CD4-positive, alpha-beta T cell treated with Interleukin-1 beta for 1 hour (primary cell): ENCODE data around the gene OR2J3.
"Not testable (repeated sequence)": the region's sequence is repeated elsewhere in the genome, so short reads cannot be mapped to it uniquely, and the experiment has no call there.

ENCODE experiments used
- DNase-seq, 2 donors: peaks; one replicate each; pipeline ENCODE4 v3.0.0-alpha.2; 2020 to 2022

The OR2J3 gene

GRCh38 chr6:29107758-29108157 lies at the start of gene OR2J3:
Gene OR2J3 (plus strand): TSS chr6:29108058. CDS start chr6:29111891, 3,833 bp downstream.
- DNase-seq = no peak

- DNase-seq = no peak
Measured at GRCh38 chr6:29071831-29072723, 35.8 kb upstream of the OR2J3 start.

- no peak for DNase-seq
Measured at GRCh38 chr6:29079203-29079602, 28.7 kb upstream of the OR2J3 start.

GRCh38 chr6:29081312-29081711 lies 26.5 kb upstream of the OR2J3 start:
- no peak for DNase-seq

GRCh38 chr6:29082457-29082856 lies 25.4 kb upstream of the OR2J3 start:
- DNase-seq = no peak

GRCh38 chr6:29087213-29087612 lies 20.6 kb upstream of the OR2J3 start, which contains the start of gene OR2B3:
Gene OR2B3 (minus strand): TSS chr6:29087313. CDS start chr6:29087248, 65 bp downstream.
- DNase-seq = no peak

- no peak for DNase-seq
Measured at GRCh38 chr6:29092957-29093356, 14.9 kb upstream of the OR2J3 start.

GRCh38 chr6:29097803-29098202 lies 10.1 kb upstream of the OR2J3 start:
- DNase-seq = no peak

GRCh38 chr6:29099190-29099589 lies 8.7 kb upstream of the OR2J3 start, which contains the start of gene OR2J1:
Gene OR2J1 (plus strand): TSS chr6:29099490. CDS start chr6:29100943, 1,453 bp downstream.
- DNase-seq = no peak

- DNase-seq = peak in 1 of 2 donors; percentile 2
Measured at GRCh38 chr6:29112135-29112534, 4.3 kb downstream of the OR2J3 start.

- DNase-seq = not testable (repeated sequence)
Measured at GRCh38 chr6:29114964-29115363, 7.1 kb downstream of the OR2J3 start.

- DNase-seq = no peak
Measured at GRCh38 chr6:29129326-29130012, 21.6 kb downstream of the OR2J3 start.

GRCh38 chr6:29130644-29131043 lies 22.8 kb downstream of the OR2J3 start:
- DNase-seq = no peak

GRCh38 chr6:29131691-29132090 lies 23.8 kb downstream of the OR2J3 start:
- no peak for DNase-seq

GRCh38 chr6:29137724-29138123 lies 29.9 kb downstream of the OR2J3 start:
- DNase-seq = no peak

GRCh38 chr6:29141606-29142005 lies 33.7 kb downstream of the OR2J3 start:
- DNase-seq = no peak

GRCh38 chr6:29142309-29142708 lies 34.5 kb downstream of the OR2J3 start:
- no peak for DNase-seq

- no peak for DNase-seq
Measured at GRCh38 chr6:29146179-29146578, 38.3 kb downstream of the OR2J3 start.

- no peak for DNase-seq
Measured at GRCh38 chr6:29147074-29147473, 39.2 kb downstream of the OR2J3 start.

GRCh38 chr6:29149444-29149843 lies 41.6 kb downstream of the OR2J3 start:
- DNase-seq = not testable (repeated sequence)

GRCh38 chr6:29153083-29153482 lies 45.2 kb downstream of the OR2J3 start:
- DNase-seq = no peak

GRCh38 chr6:29155182-29155581 lies 47.3 kb downstream of the OR2J3 start:
- DNase-seq = not testable (repeated sequence)

GRCh38 chr6:29159922-29160321 lies 52.1 kb downstream of the OR2J3 start:
- not testable (repeated sequence) for DNase-seq
